Spleen (tissue), 11 donors: Measurements from ENCODE around the gene TOR3A. TPM values are rescaled to one million over a fixed set of nuclear protein-coding genes. Genes with fewer than 3 reads are reported as not detected.

Experiments
- DNase-seq: peaks from one replicate; pipeline ENCODE4 v3.0.0-alpha.2; 2020
- H3K27ac ChIP-seq, 8 donors: fragments of 200-600 bp; sonication (generic) in 7 of 8; 1 replicate in 4 of 8; 2 replicates in 4 of 8; pipeline versions ENCODE4 v1.5.0 to v1.8.0; 2016 to 2021; ENCODE audit warnings: inconsistent platforms in 4 of 8, mild to moderate bottlenecking in 4 of 8, moderate library complexity in 1 of 8
- H3K27me3 ChIP-seq, 7 donors: fragments of 200-600 bp; sonication (generic) in 6 of 7; replicated peaks in 1 of 7; 1 replicate in 4 of 7; 2 replicates in 3 of 7; pipeline versions ENCODE4 v1.5.0 to v1.8.0; 2016 to 2021; ENCODE audit warnings: inconsistent platforms in 3 of 7, mild to moderate bottlenecking in 1 of 7
- H3K36me3 ChIP-seq, 6 donors: fragments of 200-600 bp; sonication (generic) in 5 of 6; 1 replicate in 4 of 6; 2 replicates in 2 of 6; pipeline versions ENCODE4 v1.5.0 to v1.8.0; 2016 to 2021; ENCODE audit warnings: inconsistent platforms in 2 of 6
- H3K4me1 ChIP-seq, 6 donors: fragments of 200-600 bp; sonication (generic) in 5 of 6; 1 replicate in 3 of 6; 2 replicates in 3 of 6; pipeline versions ENCODE4 v1.5.0 to v1.8.0; 2016 to 2021; ENCODE audit warnings: inconsistent platforms in 3 of 6
- H3K4me3 ChIP-seq, 8 donors: fragments of 200-600 bp; sonication (generic) in 7 of 8; 1 replicate in 4 of 8; 2 replicates in 4 of 8; pipeline versions ENCODE4 v1.5.0 to v1.8.0; 2016 to 2021; ENCODE audit warnings: inconsistent platforms in 4 of 8, mild to moderate bottlenecking in 4 of 8, moderate library complexity in 2 of 8
- H3K9me3 ChIP-seq, 8 donors: fragments of 200-600 bp; sonication (generic) in 7 of 8; 1 replicate in 4 of 8; 2 replicates in 4 of 8; pipeline versions ENCODE4 v1.5.0 to v1.8.0; 2016 to 2021; ENCODE audit warnings: inconsistent platforms in 4 of 8
- POLR2A ChIP-seq, 3 donors: fragments of 450-650 bp; IDR thresholded peaks; one replicate each; pipeline ENCODE4 v1.5.1; 2017; ENCODE audit warnings: antibody characterized with exemption in 3 of 3, mild to moderate bottlenecking in 1 of 3
- POLR2AphosphoS5 ChIP-seq, 3 donors: sonication (generic); formaldehyde crosslinking; IDR thresholded peaks; one replicate each; pipeline ENCODE4 v1.5.1; 2017; ENCODE audit warnings: antibody characterized with exemption in 3 of 3
- WGBS, 5 donors: extraction: QIAGEN DNeasy Blood & Tissue Kit in 3 of 5; methylation state at CpG; one replicate each; pipeline versions ENCODE4 v1.1.5 to v1.1.7; 2013 to 2018; 5-methylcytosine and 5-hydroxymethylcytosine counted together
- intact Hi-C: fragments of 100-400 bp; cut with DNase I; formaldehyde crosslinking; loops from one replicate; pipeline ENCODE4 v1.15.0; 2023; ENCODE audit warnings: low total_unique reads
- polyA plus RNA-seq, 3 donors: library from polyadenylated mRNA; stranded (reverse); fragments of 200-250 nt; gene quantifications; one replicate each; pipeline ENCODE4 v1.2.1, GENCODE V29; 2013
- total RNA-seq, 7 donors: library from RNA; depleted of rRNA in 3 of 7; stranded (reverse); fragments of >200 nt in 3 of 7; fragmentation: NEBNext Ultra II Directional in 4 of 7; extraction: Animal tissue kit (Norgen Biotek cat#: 25700) in 4 of 7; gene quantifications; one replicate each; pipeline versions ENCODE4 v1.1.0 to v1.2.1, GENCODE V29; 2016 to 2021
- TF ChIP-seq, protein P1 (sequence below), 11 experiments: fragments of 200-600 bp in 7 of 11; fragments of 450-650 bp in 4 of 11; sonication (generic) in 4 of 11; IDR thresholded peaks in 8 of 11; conservative IDR thresholded peaks in 3 of 11; 1 replicate in 7 of 11; 2 replicates in 4 of 11; pipeline versions ENCODE4 v1.4.0 to v1.8.0; 2016 to 2021; ENCODE audit warnings: antibody characterized with exemption in 11 of 11, inconsistent platforms in 4 of 11, mild to moderate bottlenecking in 1 of 11
- donor health status: healthy with polysubstance abuse.
- donor health status: DM: no; HTN: no; CAD: no; lungs with moderate emphysema.
- donor health status: DM: no; HTN: no; CAD: no.
- donor health status: Bipolar disorder and iron deficiency.
- donor health status: healthy.
- donor health status: DM: no; HTN: no; CAD: no.
- donor health status: DM: yes; HTN: yes; CAD: no.

TOR3A gene
- total and polyA plus RNA-seq, 10 donors = 27.9 to 51.7 (median 42.0) TPM

DNA sequence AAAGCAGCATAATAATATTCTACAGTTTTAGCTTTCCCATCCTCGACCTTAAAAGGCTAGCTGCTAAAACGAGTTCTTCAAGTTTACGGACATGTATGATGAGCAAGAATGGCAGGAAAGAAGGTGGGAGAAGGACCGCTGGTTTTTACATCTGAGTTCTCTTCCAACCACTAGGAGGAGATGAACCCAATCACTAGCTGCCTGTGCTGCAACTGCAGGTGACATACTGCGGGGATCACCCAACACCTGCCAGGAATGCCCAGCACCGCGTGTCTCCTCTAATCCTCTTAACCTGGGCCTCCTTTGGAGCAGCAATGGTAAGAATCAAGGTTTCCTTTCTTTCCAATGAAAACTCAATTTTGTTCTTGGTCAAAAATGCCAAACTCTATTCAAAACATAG is 23.5 kb downstream of the TOR3A start:
- no peaks in the 10 kb centered on the region for H3K4me1 ChIP-seq
- no peak overlapping the region for H3K4me3 ChIP-seq
- H3K27ac ChIP-seq = no peak overlapping the region
- 79 to 89% (median 85%) methylated on average over 7 of the region's 7 CpGs for WGBS, 5 donors
- intact Hi-C loops = no loop called here
- no peaks in the 10 kb centered on the region for H3K27me3 ChIP-seq
- peaks cover 0 to 53% (median 31%) of the 10 kb centered on the region in 6 donors for H3K36me3 ChIP-seq
- H3K9me3 ChIP-seq = no peaks in the 10 kb centered on the region
- no peak for DNase-seq
- TF ChIP-seq POLR2A (IDR thresholded peaks at IDR 0.05) = no peak
- TF ChIP-seq, protein P1, sequence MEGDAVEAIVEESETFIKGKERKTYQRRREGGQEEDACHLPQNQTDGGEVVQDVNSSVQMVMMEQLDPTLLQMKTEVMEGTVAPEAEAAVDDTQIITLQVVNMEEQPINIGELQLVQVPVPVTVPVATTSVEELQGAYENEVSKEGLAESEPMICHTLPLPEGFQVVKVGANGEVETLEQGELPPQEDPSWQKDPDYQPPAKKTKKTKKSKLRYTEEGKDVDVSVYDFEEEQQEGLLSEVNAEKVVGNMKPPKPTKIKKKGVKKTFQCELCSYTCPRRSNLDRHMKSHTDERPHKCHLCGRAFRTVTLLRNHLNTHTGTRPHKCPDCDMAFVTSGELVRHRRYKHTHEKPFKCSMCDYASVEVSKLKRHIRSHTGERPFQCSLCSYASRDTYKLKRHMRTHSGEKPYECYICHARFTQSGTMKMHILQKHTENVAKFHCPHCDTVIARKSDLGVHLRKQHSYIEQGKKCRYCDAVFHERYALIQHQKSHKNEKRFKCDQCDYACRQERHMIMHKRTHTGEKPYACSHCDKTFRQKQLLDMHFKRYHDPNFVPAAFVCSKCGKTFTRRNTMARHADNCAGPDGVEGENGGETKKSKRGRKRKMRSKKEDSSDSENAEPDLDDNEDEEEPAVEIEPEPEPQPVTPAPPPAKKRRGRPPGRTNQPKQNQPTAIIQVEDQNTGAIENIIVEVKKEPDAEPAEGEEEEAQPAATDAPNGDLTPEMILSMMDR (IDR thresholded peaks at IDR 0.05 in 8 of 11, conservative IDR thresholded peaks at IDR 0.05 in 3 of 11) = peak in 5 of 11 experiments; percentile 14 to 24 (median 20)
- TF ChIP-seq POLR2AphosphoS5 (IDR thresholded peaks at IDR 0.05) = no peak

DNA sequence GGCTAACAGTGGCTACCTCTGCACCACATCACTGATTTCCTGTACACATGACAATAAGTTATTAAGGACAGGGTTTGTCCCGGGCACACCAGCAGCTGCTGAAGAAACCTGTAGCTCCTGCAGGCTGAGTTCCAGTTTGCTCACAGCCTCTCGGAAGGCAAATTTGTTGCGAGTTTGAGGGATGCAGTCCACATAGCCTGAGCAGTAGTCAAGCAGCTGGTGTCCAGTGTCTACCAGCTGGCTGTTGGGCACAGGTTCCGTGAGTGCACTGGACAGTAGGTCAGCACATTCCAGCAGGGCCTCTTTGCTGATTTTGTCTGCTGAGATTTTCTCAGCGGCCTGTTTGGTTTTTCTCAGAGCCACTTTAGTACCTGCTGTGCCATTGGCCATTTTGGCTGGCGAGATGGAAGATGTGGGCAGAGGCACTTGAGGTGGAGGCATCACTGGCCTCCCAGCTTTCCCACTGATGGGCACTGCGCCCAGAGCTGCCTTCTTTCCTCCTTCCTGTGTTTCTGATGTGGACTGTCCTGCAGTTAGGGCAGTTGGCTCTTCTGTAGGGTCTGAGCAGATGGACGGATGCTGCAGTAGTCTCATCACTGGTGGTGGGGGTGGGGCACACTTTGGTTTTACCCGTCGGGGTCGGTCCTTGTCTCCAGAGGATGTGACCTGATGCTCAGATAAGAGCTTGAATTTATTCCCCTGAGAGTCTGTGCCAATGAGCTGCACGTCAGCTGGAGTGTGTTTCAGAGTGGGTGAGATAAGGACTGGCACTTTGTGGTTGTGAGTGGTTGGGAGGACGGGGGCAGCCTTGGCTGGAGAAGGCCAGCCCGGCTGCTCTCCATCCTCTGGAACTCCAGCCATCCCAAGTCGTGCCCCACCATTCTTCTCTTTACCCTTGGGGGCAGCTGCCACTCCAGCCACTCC is 26.1 kb downstream of the TOR3A start:
- DNase-seq = no peak
- H3K36me3 ChIP-seq = peaks cover 0 to 69% (median 48%) of the 10 kb centered on the region in 6 donors
- no peaks in the 10 kb centered on the region for H3K27me3 ChIP-seq
- H3K9me3 ChIP-seq = no peaks in the 10 kb centered on the region
- 80 to 90% (median 83%) methylated on average over 13 to 15 of the region's 15 CpGs for WGBS, 5 donors
- intact Hi-C loops = no loop called here
- H3K4me1 ChIP-seq = no peaks in the 10 kb centered on the region
- TF ChIP-seq, protein P1 (IDR thresholded peaks at IDR 0.05 in 8 of 11, conservative IDR thresholded peaks at IDR 0.05 in 3 of 11) = no peak
- no peak for TF ChIP-seq POLR2AphosphoS5 (IDR thresholded peaks at IDR 0.05)
- no peak for TF ChIP-seq POLR2A (IDR thresholded peaks at IDR 0.05)
- no peak overlapping the region for H3K4me3 ChIP-seq
- no peak overlapping the region for H3K27ac ChIP-seq

DNA sequence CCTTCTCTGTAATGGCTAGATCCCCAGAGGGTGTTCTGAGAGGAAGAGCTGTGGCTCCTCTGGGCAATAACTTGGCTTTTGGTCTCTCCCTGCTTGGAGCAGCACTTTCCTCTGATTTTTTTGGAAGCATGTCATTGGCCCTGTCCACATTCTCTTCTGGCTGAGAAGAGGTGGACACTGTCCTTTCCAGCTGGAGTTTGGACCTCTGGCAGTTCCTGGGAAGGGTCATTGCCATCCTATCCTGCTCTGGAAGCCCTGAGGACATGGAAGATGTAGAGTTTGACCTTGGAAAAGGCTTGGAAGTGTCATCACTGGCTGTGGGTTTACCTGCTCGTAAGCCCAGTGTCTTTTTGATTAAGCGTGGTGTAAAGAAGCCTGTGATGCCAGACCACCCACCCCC is 26.8 kb downstream of the TOR3A start:
- Histone ChIP-seq H3K9me3 (no peaks in the 10 kb centered on the region), H3K36me3 (peaks cover 0 to 75% (median 49%) of the 10 kb centered on the region in 6 donors), H3K4me3 (no peak overlapping the region), H3K27me3 (no peaks in the 10 kb centered on the region), H3K4me1 (no peaks in the 10 kb centered on the region), H3K27ac (no peak overlapping the region)
- 74 to 100% (median 96%) methylated on average over 2 of the region's 2 CpGs for WGBS, 5 donors
- no peak for DNase-seq
- TF ChIP-seq POLR2A (IDR thresholded peaks at IDR 0.05) (no peak), POLR2AphosphoS5 (IDR thresholded peaks at IDR 0.05) (no peak)
- TF ChIP-seq, protein P1 (IDR thresholded peaks at IDR 0.05 in 8 of 11, conservative IDR thresholded peaks at IDR 0.05 in 3 of 11) = no peak
- intact Hi-C loops = no loop called here

DNA sequence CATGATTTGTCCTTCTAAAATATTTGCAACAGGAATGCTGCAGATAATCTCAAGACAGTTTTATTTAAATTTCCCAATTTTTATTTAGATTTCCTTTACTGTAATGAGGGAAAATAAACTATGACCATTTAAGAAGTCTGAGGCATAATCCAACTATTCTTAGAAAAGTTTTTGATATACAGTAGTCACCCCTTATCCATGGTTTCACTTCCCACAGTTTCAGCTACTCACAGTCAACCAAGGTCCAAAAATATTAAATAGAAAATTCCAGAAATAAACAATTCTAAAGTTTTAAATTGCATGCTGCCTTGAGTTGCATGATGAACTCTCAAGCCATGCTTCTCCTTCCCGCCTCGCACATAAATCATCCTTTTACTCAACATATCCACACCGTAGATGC is 33.3 kb downstream of the TOR3A start:
- Histone ChIP-seq H3K4me1 (no peaks in the 10 kb centered on the region), H3K9me3 (no peaks in the 10 kb centered on the region), H3K4me3 (no peak overlapping the region), H3K36me3 (peaks cover 0 to 97% (median 43%) of the 10 kb centered on the region in 6 donors), H3K27ac (no peak overlapping the region), H3K27me3 (no peaks in the 10 kb centered on the region)
- intact Hi-C loops = loop anchor here (10.0 kb wide), 1 partner anchor 260 kb away; no protein-coding TSS in a partner anchor
- no peak for DNase-seq
- 89 to 97% (median 94%) methylated on average over 3 of the region's 3 CpGs for WGBS, 5 donors
- TF ChIP-seq, protein P1 (IDR thresholded peaks at IDR 0.05 in 8 of 11, conservative IDR thresholded peaks at IDR 0.05 in 3 of 11) = no peak
- TF ChIP-seq POLR2AphosphoS5 (IDR thresholded peaks at IDR 0.05) = no peak
- no peak for TF ChIP-seq POLR2A (IDR thresholded peaks at IDR 0.05)
